Measurements from ENCODE around the gene RAP1B. TPM values are rescaled to one million over a fixed set of nuclear protein-coding genes. Genes with fewer than 3 reads are reported as not detected.

Gene RAP1B
- total RNA-seq, 1 experiment from 2014 or later, result 86.9 TPM

DNA sequence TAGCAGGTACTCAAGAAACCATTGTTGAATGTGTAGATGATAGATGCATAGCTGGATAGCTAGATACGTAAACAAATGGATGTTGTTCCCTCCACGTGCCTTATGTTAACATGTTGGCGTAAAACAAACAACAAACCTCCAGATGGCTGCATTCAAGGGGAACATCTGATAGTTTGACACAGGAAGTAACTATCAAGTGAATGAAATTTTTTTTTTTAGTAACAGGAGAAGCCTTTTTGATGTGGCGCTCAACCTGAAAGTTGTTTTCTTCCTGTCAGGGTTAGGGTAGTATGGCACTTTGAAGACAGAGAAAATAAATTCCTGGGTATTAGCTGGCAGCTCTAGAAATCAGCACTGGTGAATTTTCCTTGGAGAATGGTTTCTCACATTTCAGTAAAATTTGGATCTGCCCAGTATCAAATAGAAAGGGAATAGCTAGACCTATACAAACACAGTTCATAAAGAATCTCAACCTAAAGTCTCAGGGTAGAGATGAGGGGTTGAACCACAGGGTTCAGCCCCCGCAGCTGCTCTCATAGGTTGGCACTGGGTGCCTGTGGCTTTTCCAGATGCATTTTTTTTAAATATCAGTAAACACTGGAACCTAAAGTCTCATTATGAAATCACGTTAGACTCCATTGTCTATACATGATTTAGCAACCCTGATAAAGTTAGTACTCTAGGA is 18.8 kb upstream of the RAP1B start (continued):
- TF ChIP-seq, protein P1, sequence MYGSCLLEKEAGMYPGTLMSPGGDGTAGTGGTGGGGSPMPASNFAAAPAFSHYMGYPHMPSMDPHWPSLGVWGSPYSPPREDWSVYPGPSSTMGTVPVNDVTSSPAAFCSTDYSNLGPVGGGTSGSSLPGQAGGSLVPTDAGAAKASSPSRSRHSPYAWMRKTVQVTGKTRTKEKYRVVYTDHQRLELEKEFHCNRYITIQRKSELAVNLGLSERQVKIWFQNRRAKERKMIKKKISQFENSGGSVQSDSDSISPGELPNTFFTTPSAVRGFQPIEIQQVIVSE (CRISPR knock-in tag; IDR thresholded peaks at IDR 0.05; ENCODE audit: borderline replicate concordance), result no peak
- TF ChIP-seq, protein P2, sequence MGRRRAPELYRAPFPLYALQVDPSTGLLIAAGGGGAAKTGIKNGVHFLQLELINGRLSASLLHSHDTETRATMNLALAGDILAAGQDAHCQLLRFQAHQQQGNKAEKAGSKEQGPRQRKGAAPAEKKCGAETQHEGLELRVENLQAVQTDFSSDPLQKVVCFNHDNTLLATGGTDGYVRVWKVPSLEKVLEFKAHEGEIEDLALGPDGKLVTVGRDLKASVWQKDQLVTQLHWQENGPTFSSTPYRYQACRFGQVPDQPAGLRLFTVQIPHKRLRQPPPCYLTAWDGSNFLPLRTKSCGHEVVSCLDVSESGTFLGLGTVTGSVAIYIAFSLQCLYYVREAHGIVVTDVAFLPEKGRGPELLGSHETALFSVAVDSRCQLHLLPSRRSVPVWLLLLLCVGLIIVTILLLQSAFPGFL (CRISPR knock-in tag; IDR thresholded peaks at IDR 0.05; ENCODE audit: borderline replicate concordance), result no peak

- TF ChIP-seq, protein P2 (CRISPR knock-in tag; IDR thresholded peaks at IDR 0.05; ENCODE audit: borderline replicate concordance), result no peak
- TF ChIP-seq AR (CRISPR knock-in tag; IDR thresholded peaks at IDR 0.05) (no peak), ETV6 (CRISPR knock-in tag; IDR thresholded peaks at IDR 0.05) (no peak), RORB (CRISPR knock-in tag; IDR thresholded peaks at IDR 0.05) (no peak), IRF2 (CRISPR knock-in tag; IDR thresholded peaks at IDR 0.05; ENCODE audit: borderline replicate concordance, low read depth) (no peak), ZNF512 (CRISPR knock-in tag; IDR thresholded peaks at IDR 0.05; ENCODE audit: borderline replicate concordance) (no peak), KAT7 (CRISPR knock-in tag; IDR thresholded peaks at IDR 0.05; ENCODE audit: borderline replicate concordance) (no peak), TEAD4 (CRISPR knock-in tag; IDR thresholded peaks at IDR 0.05) (no peak), ZNF396 (CRISPR knock-in tag; IDR thresholded peaks at IDR 0.05; ENCODE audit: borderline replicate concordance) (no peak), ZNF416 (CRISPR knock-in tag; IDR thresholded peaks at IDR 0.05) (no peak)
- TF ChIP-seq, protein P3, sequence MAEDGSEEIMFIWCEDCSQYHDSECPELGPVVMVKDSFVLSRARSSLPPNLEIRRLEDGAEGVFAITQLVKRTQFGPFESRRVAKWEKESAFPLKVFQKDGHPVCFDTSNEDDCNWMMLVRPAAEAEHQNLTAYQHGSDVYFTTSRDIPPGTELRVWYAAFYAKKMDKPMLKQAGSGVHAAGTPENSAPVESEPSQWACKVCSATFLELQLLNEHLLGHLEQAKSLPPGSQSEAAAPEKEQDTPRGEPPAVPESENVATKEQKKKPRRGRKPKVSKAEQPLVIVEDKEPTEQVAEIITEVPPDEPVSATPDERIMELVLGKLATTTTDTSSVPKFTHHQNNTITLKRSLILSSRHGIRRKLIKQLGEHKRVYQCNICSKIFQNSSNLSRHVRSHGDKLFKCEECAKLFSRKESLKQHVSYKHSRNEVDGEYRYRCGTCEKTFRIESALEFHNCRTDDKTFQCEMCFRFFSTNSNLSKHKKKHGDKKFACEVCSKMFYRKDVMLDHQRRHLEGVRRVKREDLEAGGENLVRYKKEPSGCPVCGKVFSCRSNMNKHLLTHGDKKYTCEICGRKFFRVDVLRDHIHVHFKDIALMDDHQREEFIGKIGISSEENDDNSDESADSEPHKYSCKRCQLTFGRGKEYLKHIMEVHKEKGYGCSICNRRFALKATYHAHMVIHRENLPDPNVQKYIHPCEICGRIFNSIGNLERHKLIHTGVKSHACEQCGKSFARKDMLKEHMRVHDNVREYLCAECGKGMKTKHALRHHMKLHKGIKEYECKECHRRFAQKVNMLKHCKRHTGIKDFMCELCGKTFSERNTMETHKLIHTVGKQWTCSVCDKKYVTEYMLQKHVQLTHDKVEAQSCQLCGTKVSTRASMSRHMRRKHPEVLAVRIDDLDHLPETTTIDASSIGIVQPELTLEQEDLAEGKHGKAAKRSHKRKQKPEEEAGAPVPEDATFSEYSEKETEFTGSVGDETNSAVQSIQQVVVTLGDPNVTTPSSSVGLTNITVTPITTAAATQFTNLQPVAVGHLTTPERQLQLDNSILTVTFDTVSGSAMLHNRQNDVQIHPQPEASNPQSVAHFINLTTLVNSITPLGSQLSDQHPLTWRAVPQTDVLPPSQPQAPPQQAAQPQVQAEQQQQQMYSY (CRISPR knock-in tag; IDR thresholded peaks at IDR 0.05), result no peak
- TF ChIP-seq, protein P4, sequence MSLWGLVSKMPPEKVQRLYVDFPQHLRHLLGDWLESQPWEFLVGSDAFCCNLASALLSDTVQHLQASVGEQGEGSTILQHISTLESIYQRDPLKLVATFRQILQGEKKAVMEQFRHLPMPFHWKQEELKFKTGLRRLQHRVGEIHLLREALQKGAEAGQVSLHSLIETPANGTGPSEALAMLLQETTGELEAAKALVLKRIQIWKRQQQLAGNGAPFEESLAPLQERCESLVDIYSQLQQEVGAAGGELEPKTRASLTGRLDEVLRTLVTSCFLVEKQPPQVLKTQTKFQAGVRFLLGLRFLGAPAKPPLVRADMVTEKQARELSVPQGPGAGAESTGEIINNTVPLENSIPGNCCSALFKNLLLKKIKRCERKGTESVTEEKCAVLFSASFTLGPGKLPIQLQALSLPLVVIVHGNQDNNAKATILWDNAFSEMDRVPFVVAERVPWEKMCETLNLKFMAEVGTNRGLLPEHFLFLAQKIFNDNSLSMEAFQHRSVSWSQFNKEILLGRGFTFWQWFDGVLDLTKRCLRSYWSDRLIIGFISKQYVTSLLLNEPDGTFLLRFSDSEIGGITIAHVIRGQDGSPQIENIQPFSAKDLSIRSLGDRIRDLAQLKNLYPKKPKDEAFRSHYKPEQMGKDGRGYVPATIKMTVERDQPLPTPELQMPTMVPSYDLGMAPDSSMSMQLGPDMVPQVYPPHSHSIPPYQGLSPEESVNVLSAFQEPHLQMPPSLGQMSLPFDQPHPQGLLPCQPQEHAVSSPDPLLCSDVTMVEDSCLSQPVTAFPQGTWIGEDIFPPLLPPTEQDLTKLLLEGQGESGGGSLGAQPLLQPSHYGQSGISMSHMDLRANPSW (CRISPR knock-in tag; conservative IDR thresholded peaks at IDR 0.05; ENCODE audit: low read depth), result no peak
- TF ChIP-seq, protein P5, sequence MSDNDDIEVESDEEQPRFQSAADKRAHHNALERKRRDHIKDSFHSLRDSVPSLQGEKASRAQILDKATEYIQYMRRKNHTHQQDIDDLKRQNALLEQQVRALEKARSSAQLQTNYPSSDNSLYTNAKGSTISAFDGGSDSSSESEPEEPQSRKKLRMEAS (CRISPR knock-in tag; IDR thresholded peaks at IDR 0.05), result no peak
- ATAC-seq, result no peak
- H3K27me3 Mint-ChIP-seq (ENCODE audit: low read depth), result no peaks in the 10 kb centered on the region
- peaks cover 11% of the 10 kb centered on the region for H3K36me3 Mint-ChIP-seq
- DNase-seq (ENCODE audit: low spot score), result no peak
- ChIA-PET CTCF (no interaction called here), POLR2A (interaction anchor here (0.6 kb wide), 1 partner anchor 289 kb away, joined by 4 read pairs; no protein-coding TSS in a partner anchor)
- no peak overlapping the region for H3K27ac Mint-ChIP-seq
- H3K4me1 Mint-ChIP-seq, result no peaks in the 10 kb centered on the region
- no peak overlapping the region for H3K4me3 Mint-ChIP-seq
- peaks cover 34% of the 10 kb centered on the region for H3K9me3 Mint-ChIP-seq
Observed at GRCh38 chr12:68595241-68595640, 15.5 kb upstream of the RAP1B start.
